Neutrophil (primary cell): ENCODE results near the gene PRKN.

Experiments
- H3K27ac ChIP-seq: fragments of 200-600 bp; sonication (generic); 2 replicates; pipeline ENCODE4 v1.5.1; 2016; ENCODE audit warnings: mild to moderate bottlenecking, moderate library complexity
- H3K27me3 ChIP-seq: fragments of 200-600 bp; sonication (generic); 2 replicates; pipeline ENCODE4 v1.6.0; 2016; ENCODE audit warnings: mild to moderate bottlenecking
- H3K36me3 ChIP-seq: fragments of 200-600 bp; sonication (generic); 2 replicates; pipeline ENCODE4 v1.5.1; 2017
- H3K4me1 ChIP-seq, 2 experiments: fragments of 200-600 bp in 1 of 2; sonication (generic) in 1 of 2; 1 replicate in 1 of 2; 2 replicates in 1 of 2; pipeline versions ENCODE4 v1.5.1 to v1.6.1; 2013 to 2016; ENCODE audit warnings: low read depth in 1 of 2, low read length in 1 of 2, mild to moderate bottlenecking in 1 of 2, moderate library complexity in 1 of 2; ENCODE audit not compliant: control insufficient read depth in 1 of 2, insufficient read depth in 1 of 2
- H3K4me3 ChIP-seq, 2 experiments: fragments of 200-600 bp in 1 of 2; sonication (generic) in 1 of 2; 1 replicate in 1 of 2; 2 replicates in 1 of 2; pipeline ENCODE4 v1.5.1; 2013 to 2016; ENCODE audit warnings: low read depth in 1 of 2, low read length in 1 of 2, mild to moderate bottlenecking in 1 of 2, moderate library complexity in 1 of 2
- H3K9me3 ChIP-seq: fragments of 200-600 bp; sonication (generic); 2 replicates; pipeline ENCODE4 v1.5.1; 2016
- CTCF ChIP-seq: fragments of 200-600 bp; sonication (generic); IDR thresholded peaks from 2 replicates; pipeline ENCODE4 v1.5.1; 2016; ENCODE audit warnings: antibody characterized with exemption

PRKN gene

GRCh38 chr6:161637658-161638057 is 1089.9 kb downstream of the PRKN start:
- Histone ChIP-seq H3K4me3 (no peak overlapping the region), H3K27me3 (no peaks in the 10 kb centered on the region), H3K36me3 (no peaks in the 10 kb centered on the region), H3K9me3 (no peaks in the 10 kb centered on the region), H3K4me1 (no peaks in the 10 kb centered on the region), H3K27ac (no peak overlapping the region)
- TF ChIP-seq CTCF = no peak

- H3K27me3 ChIP-seq = no peaks in the 10 kb centered on the region
- TF ChIP-seq CTCF = no peak
- H3K4me3 ChIP-seq = no peak overlapping the region
- H3K9me3 ChIP-seq = no peaks in the 10 kb centered on the region
- H3K36me3 ChIP-seq = no peaks in the 10 kb centered on the region
- H3K4me1 ChIP-seq = no peaks in the 10 kb centered on the region
- H3K27ac ChIP-seq = no peak overlapping the region
Measured at GRCh38 chr6:161636882-161637430, 1090.6 kb downstream of the PRKN start.

- Histone ChIP-seq H3K27me3 (no peaks in the 10 kb centered on the region), H3K36me3 (no peaks in the 10 kb centered on the region), H3K9me3 (no peaks in the 10 kb centered on the region), H3K4me3 (no peak overlapping the region), H3K27ac (no peak overlapping the region), H3K4me1 (no peaks in the 10 kb centered on the region)
- no peak for TF ChIP-seq CTCF
Measured at GRCh38 chr6:161635975-161636374, 1091.6 kb downstream of the PRKN start.

- H3K36me3 ChIP-seq = no peaks in the 10 kb centered on the region
- no peaks in the 10 kb centered on the region for H3K9me3 ChIP-seq
- H3K4me3 ChIP-seq = no peak overlapping the region
- no peaks in the 10 kb centered on the region for H3K27me3 ChIP-seq
- no peak overlapping the region for H3K27ac ChIP-seq
- TF ChIP-seq CTCF = no peak
- H3K4me1 ChIP-seq = no peaks in the 10 kb centered on the region
Measured at GRCh38 chr6:161634916-161635315, 1092.7 kb downstream of the PRKN start.

- H3K27ac ChIP-seq = no peak overlapping the region
- no peaks in the 10 kb centered on the region for H3K4me1 ChIP-seq
- no peak overlapping the region for H3K4me3 ChIP-seq
- no peaks in the 10 kb centered on the region for H3K27me3 ChIP-seq
- H3K36me3 ChIP-seq = no peaks in the 10 kb centered on the region
- no peaks in the 10 kb centered on the region for H3K9me3 ChIP-seq
- TF ChIP-seq CTCF = no peak
Measured at GRCh38 chr6:161631676-161632194, 1095.8 kb downstream of the PRKN start.

- Histone ChIP-seq H3K27ac (no peak overlapping the region), H3K36me3 (no peaks in the 10 kb centered on the region), H3K27me3 (no peaks in the 10 kb centered on the region), H3K4me1 (no peaks in the 10 kb centered on the region), H3K4me3 (no peak overlapping the region), H3K9me3 (no peaks in the 10 kb centered on the region)
- TF ChIP-seq CTCF = no peak
Measured at GRCh38 chr6:161630674-161631073, 1096.9 kb downstream of the PRKN start.
